ENCODE data around the gene PRDM13.

- TF ChIP-seq POLR2AphosphoS5 (IDR thresholded peaks at IDR 0.05; ENCODE audit: low read depth, low read length) (no peak), TAF1 (IDR thresholded peaks at IDR 0.05; ENCODE audit: borderline replicate concordance, insufficient read depth, low read length) (no peak)
Measured at GRCh38 chr6:99613409-99613704, 6.7 kb downstream of the PRDM13 start.
